ENCODE results near the gene CCL20.

Gene CCL20

DNA sequence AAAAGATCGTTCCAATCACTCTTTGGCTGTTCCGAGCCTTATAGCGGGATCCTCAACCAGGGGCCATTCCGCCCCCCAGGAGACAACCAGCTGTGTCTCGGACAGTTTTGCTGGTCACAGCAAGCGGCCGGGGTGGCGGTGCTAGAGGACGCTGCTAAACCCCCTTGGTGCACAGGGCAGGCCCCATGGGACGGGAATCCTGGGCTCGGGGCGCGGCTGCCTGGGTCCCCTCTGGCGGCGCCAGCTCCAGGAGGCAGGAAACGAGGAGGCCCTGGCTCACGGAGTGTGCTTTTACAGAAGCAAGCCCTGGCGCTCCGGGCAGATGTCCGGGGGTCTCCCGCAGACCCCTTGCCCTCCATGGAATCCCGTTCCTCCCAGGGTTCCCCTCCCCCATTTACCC is 45.8 kb upstream of the CCL20 start:
- H3K79me2 ChIP-seq (ENCODE audit: control insufficient read depth, low read length): no peaks in the 10 kb centered on the region
- no peaks in the 10 kb centered on the region for H4K20me1 ChIP-seq (ENCODE audit: control insufficient read depth, insufficient read depth, low read depth, low read length)
- H3K4me2 ChIP-seq (ENCODE audit: low read length): no peak overlapping the region
- TF ChIP-seq EZH2phosphoT487 (IDR thresholded peaks at IDR 0.05; ENCODE audit: borderline replicate concordance, low read length): no peak
- TF ChIP-seq, protein P1, sequence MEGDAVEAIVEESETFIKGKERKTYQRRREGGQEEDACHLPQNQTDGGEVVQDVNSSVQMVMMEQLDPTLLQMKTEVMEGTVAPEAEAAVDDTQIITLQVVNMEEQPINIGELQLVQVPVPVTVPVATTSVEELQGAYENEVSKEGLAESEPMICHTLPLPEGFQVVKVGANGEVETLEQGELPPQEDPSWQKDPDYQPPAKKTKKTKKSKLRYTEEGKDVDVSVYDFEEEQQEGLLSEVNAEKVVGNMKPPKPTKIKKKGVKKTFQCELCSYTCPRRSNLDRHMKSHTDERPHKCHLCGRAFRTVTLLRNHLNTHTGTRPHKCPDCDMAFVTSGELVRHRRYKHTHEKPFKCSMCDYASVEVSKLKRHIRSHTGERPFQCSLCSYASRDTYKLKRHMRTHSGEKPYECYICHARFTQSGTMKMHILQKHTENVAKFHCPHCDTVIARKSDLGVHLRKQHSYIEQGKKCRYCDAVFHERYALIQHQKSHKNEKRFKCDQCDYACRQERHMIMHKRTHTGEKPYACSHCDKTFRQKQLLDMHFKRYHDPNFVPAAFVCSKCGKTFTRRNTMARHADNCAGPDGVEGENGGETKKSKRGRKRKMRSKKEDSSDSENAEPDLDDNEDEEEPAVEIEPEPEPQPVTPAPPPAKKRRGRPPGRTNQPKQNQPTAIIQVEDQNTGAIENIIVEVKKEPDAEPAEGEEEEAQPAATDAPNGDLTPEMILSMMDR (IDR thresholded peaks at IDR 0.05; ENCODE audit: low read depth, low read length, poor library complexity, severe bottlenecking): no peak
- H3K27ac ChIP-seq (ENCODE audit: low read depth, low read length): no peak overlapping the region
- no peaks in the 10 kb centered on the region for H3K9me2 ChIP-seq (replicated peaks; ENCODE audit: control insufficient read depth, low read length)
- H3K27me3 ChIP-seq (ENCODE audit: control insufficient read depth, low read length): no peaks in the 10 kb centered on the region
- H3K9me3 ChIP-seq (ENCODE audit: control insufficient read depth, insufficient read depth, low read length): no peaks in the 10 kb centered on the region
- H3K36me3 ChIP-seq (ENCODE audit: control insufficient read depth, low read length): no peaks in the 10 kb centered on the region
- H3K4me1 ChIP-seq (ENCODE audit: control insufficient read depth, low read length): no peaks in the 10 kb centered on the region
- H3K4me3 ChIP-seq (ENCODE audit: low read length): no peak overlapping the region
- H3F3A ChIP-seq (ENCODE audit: control insufficient read depth, insufficient read depth): no peaks in the 10 kb centered on the region

DNA sequence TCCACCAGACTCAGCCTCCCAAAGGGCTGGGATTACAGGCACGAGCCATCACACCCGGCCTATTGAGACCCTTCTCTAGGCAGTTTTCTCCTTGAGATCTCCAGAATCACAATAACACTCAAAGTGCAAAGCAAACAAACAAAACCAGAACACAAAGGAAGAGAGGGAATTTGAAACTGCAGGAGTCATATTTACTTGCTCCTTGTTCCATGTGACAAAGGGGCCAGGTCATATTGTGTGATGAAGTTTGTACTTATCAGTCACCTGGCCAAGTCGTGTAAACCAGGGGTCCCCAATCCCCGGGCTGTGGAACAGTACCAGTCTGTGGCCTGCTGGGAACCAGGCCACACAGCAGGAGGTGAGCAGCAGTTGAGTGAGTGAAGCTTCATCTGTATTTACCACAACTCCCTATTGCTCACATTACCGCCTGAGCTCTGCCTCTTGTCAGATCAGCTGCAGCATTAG is 41.4 kb upstream of the CCL20 start:
- no peak overlapping the region for H3K4me2 ChIP-seq (ENCODE audit: low read length)
- no peaks in the 10 kb centered on the region for H3K9me3 ChIP-seq (ENCODE audit: control insufficient read depth, insufficient read depth, low read length)
- no peaks in the 10 kb centered on the region for H3K79me2 ChIP-seq (ENCODE audit: control insufficient read depth, low read length)
- no peaks in the 10 kb centered on the region for H3F3A ChIP-seq (ENCODE audit: control insufficient read depth, insufficient read depth)
- no peaks in the 10 kb centered on the region for H3K36me3 ChIP-seq (ENCODE audit: control insufficient read depth, low read length)
- no peaks in the 10 kb centered on the region for H3K4me1 ChIP-seq (ENCODE audit: control insufficient read depth, low read length)
- no peaks in the 10 kb centered on the region for H3K27me3 ChIP-seq (ENCODE audit: control insufficient read depth, low read length)
- H4K20me1 ChIP-seq (ENCODE audit: control insufficient read depth, insufficient read depth, low read depth, low read length): no peaks in the 10 kb centered on the region
- TF ChIP-seq, protein P1 (IDR thresholded peaks at IDR 0.05; ENCODE audit: low read depth, low read length, poor library complexity, severe bottlenecking): no peak
- TF ChIP-seq EZH2phosphoT487 (IDR thresholded peaks at IDR 0.05; ENCODE audit: borderline replicate concordance, low read length): no peak
- no peak overlapping the region for H3K4me3 ChIP-seq (ENCODE audit: low read length)
- H3K9me2 ChIP-seq (replicated peaks; ENCODE audit: control insufficient read depth, low read length): no peaks in the 10 kb centered on the region
- H3K27ac ChIP-seq (ENCODE audit: low read depth, low read length): no peak overlapping the region

DNA sequence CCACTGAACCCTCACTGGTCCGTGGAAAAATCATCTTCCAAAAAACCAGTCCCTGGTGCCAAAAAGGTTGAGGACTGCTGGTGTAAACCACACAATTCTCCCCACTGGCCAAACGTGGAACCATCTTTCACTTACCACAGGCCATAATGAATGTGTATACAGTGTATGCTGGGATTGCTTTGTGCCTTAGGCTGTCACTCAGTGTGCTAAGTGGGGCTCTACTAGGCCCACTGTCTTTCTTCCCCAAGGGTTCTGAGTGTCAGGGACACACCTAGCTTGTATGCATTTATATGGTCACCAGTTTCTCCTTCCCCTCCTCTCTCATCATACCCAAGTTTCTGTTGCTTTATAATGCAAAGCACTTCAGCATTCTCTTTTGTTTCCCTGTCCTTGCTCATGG is 40.7 kb upstream of the CCL20 start:
- no peaks in the 10 kb centered on the region for H3K9me2 ChIP-seq (replicated peaks; ENCODE audit: control insufficient read depth, low read length)
- H3K27me3 ChIP-seq (ENCODE audit: control insufficient read depth, low read length): no peaks in the 10 kb centered on the region
- no peaks in the 10 kb centered on the region for H3K9me3 ChIP-seq (ENCODE audit: control insufficient read depth, insufficient read depth, low read length)
- no peaks in the 10 kb centered on the region for H3K79me2 ChIP-seq (ENCODE audit: control insufficient read depth, low read length)
- no peak overlapping the region for H3K4me3 ChIP-seq (ENCODE audit: low read length)
- TF ChIP-seq, protein P1 (IDR thresholded peaks at IDR 0.05; ENCODE audit: low read depth, low read length, poor library complexity, severe bottlenecking): no peak
- TF ChIP-seq EZH2phosphoT487 (IDR thresholded peaks at IDR 0.05; ENCODE audit: borderline replicate concordance, low read length): no peak
- H3K4me1 ChIP-seq (ENCODE audit: control insufficient read depth, low read length): no peaks in the 10 kb centered on the region
- H4K20me1 ChIP-seq (ENCODE audit: control insufficient read depth, insufficient read depth, low read depth, low read length): no peaks in the 10 kb centered on the region
- no peak overlapping the region for H3K4me2 ChIP-seq (ENCODE audit: low read length)
- H3K27ac ChIP-seq (ENCODE audit: low read depth, low read length): no peak overlapping the region
- H3F3A ChIP-seq (ENCODE audit: control insufficient read depth, insufficient read depth): no peaks in the 10 kb centered on the region
- H3K36me3 ChIP-seq (ENCODE audit: control insufficient read depth, low read length): no peaks in the 10 kb centered on the region

Data from DOHH2 (cell line).